NB4 (cell line): ENCODE data around the gene RAET1E.

Experiments used
- POLR2A ChIP-seq: IDR thresholded peaks from 2 replicates; pipeline ENCODE4 v1.6.1; 2011; ENCODE audit warnings: mild to moderate bottlenecking; ENCODE audit not compliant: insufficient read length; ENCODE audit errors: extremely low read depth
- TF ChIP-seq, protein P1 (sequence below): IDR thresholded peaks from one replicate; pipeline ENCODE4 v1.5.1; 2012; ENCODE audit warnings: low read depth, low read length

DNA sequence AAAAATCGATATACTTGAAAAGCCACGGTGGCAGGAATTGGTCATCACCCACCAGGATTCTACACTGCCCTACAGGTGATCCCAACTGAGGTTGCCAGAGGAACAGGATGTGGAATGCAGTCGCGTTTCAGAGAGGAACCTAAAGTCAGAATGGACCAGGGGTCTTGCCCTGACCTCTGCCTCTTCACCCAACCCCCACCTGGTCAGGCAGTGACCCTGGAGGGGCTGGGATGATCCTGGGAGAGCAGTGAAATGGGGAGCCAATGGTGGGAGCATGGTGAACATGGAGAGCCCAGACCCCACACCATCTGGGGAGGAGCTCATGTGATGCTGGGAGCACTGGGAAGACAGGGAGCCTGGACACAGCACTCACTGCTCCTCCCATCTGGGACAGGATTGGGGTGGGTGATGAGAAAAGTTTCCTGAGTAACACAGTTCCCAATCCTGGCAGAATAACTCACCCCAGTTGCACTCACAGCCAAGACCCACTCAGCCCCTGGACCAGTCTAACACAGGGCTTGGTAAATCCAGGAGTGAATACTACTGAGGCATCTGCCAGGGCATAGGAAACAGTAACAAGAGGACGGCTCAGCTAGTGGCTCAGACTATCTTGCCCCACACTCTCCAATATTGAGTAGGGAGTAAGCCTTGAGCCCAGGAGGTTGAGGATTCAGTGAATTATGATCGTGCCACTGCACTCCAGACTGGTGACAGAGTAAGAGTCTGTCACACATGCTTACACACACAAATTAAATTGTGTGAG, 42.2 kb upstream of the RAET1E start:
- TF ChIP-seq, protein P1, sequence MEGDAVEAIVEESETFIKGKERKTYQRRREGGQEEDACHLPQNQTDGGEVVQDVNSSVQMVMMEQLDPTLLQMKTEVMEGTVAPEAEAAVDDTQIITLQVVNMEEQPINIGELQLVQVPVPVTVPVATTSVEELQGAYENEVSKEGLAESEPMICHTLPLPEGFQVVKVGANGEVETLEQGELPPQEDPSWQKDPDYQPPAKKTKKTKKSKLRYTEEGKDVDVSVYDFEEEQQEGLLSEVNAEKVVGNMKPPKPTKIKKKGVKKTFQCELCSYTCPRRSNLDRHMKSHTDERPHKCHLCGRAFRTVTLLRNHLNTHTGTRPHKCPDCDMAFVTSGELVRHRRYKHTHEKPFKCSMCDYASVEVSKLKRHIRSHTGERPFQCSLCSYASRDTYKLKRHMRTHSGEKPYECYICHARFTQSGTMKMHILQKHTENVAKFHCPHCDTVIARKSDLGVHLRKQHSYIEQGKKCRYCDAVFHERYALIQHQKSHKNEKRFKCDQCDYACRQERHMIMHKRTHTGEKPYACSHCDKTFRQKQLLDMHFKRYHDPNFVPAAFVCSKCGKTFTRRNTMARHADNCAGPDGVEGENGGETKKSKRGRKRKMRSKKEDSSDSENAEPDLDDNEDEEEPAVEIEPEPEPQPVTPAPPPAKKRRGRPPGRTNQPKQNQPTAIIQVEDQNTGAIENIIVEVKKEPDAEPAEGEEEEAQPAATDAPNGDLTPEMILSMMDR = no peak
- no peak for TF ChIP-seq POLR2A
